HFFc6 (cell line): Measurements from ENCODE around the gene ARL10. TPM values are rescaled to one million over a fixed set of nuclear protein-coding genes. Genes with fewer than 3 reads are reported as not detected.
A peak's percentile ranks its signal among the peaks of the same experiment; 100 is the strongest.

Experiments used
- DNase-seq: peaks from one replicate; pipeline ENCODE4 v3.0.0-alpha.2; 2018
- H3K27ac Mint-ChIP-seq: 2 replicates; pipeline ENCODE4 v1.8.0; 2020; ENCODE audit warnings: mild to moderate bottlenecking, mixed read lengths
- H3K27me3 Mint-ChIP-seq: 2 replicates; pipeline ENCODE4 v1.8.0; 2021; ENCODE audit warnings: mild to moderate bottlenecking, moderate library complexity, mixed read lengths; ENCODE audit not compliant: insufficient read depth
- H3K36me3 Mint-ChIP-seq: 2 replicates; pipeline ENCODE4 v1.8.0; 2021; ENCODE audit warnings: low read depth, mixed read lengths
- H3K4me1 Mint-ChIP-seq: 2 replicates; pipeline ENCODE4 v1.8.0; 2020; ENCODE audit warnings: low read depth, mixed read lengths
- H3K4me3 Mint-ChIP-seq: 2 replicates; pipeline ENCODE4 v1.8.0; 2020; ENCODE audit warnings: mild to moderate bottlenecking, moderate library complexity, mixed read lengths
- H3K9me3 Mint-ChIP-seq: 2 replicates; pipeline ENCODE4 v1.8.0; 2020; ENCODE audit warnings: mild to moderate bottlenecking, mixed read lengths
- CTCF ChIP-seq: fragments of 200-600 bp; sonication (generic); IDR thresholded peaks from 2 replicates; pipeline ENCODE4 v1.5.0; 2021; ENCODE audit warnings: antibody characterized with exemption, mild to moderate bottlenecking
- total RNA-seq, 6 experiments: library from RNA; stranded (reverse); fragmentation: NEBNext Ultra II Directional; extraction: Animal tissue kit (Norgen Biotek cat#: 25700); gene quantifications; 2 replicates in 1 of 6; 3 replicates in 5 of 6; pipeline ENCODE4 v1.2.3, GENCODE V29; 2021

The ARL10 gene
- total RNA-seq, 6 experiments from 2014 or later = 6.6 to 8.9 (median 8.0) TPM

GRCh38 chr5:176410486-176411180 lies 45.3 kb downstream of the ARL10 start:
- H3K27ac Mint-ChIP-seq = no peak overlapping the region
- no peak overlapping the region for H3K4me3 Mint-ChIP-seq
- no peaks in the 10 kb centered on the region for H3K9me3 Mint-ChIP-seq
- H3K4me1 Mint-ChIP-seq = peaks cover 51% of the 10 kb centered on the region
- no peak for TF ChIP-seq CTCF
- H3K36me3 Mint-ChIP-seq = peaks cover 28% of the 10 kb centered on the region
- DNase-seq = no peak
- H3K27me3 Mint-ChIP-seq = no peaks in the 10 kb centered on the region; the same call in none of the 2 replicates

GRCh38 chr5:176412517-176413254 lies 47.4 kb downstream of the ARL10 start:
- Mint-ChIP-seq H3K36me3 (peaks cover 21% of the 10 kb centered on the region), H3K9me3 (no peaks in the 10 kb centered on the region), H3K27ac (peak overlapping the region; percentile 75), H3K4me3 (peak overlapping the region; percentile 94), H3K27me3 (no peaks in the 10 kb centered on the region; the same call in none of the 2 replicates), H3K4me1 (peaks cover 59% of the 10 kb centered on the region)
- no peak for DNase-seq
- TF ChIP-seq CTCF = no peak

- no peak for TF ChIP-seq CTCF
- peaks cover 21% of the 10 kb centered on the region for H3K36me3 Mint-ChIP-seq
- no peaks in the 10 kb centered on the region for H3K9me3 Mint-ChIP-seq
- H3K27ac Mint-ChIP-seq = peak overlapping the region; percentile 75
- DNase-seq = peak; percentile 33
- H3K4me3 Mint-ChIP-seq = peak overlapping the region; percentile 94
- H3K4me1 Mint-ChIP-seq = peaks cover 59% of the 10 kb centered on the region
- peaks cover 1% of the 10 kb centered on the region for H3K27me3 Mint-ChIP-seq
These were observed 47.9 kb downstream of the ARL10 start for GRCh38 chr5:176413255-176413565.

GRCh38 chr5:176413709-176414191 lies 48.5 kb downstream of the ARL10 start:
- no peak for TF ChIP-seq CTCF
- peaks cover 21% of the 10 kb centered on the region for H3K36me3 Mint-ChIP-seq
- no peaks in the 10 kb centered on the region for H3K9me3 Mint-ChIP-seq
- H3K4me3 Mint-ChIP-seq = peak overlapping the region; percentile 94
- peaks cover 1% of the 10 kb centered on the region for H3K27me3 Mint-ChIP-seq
- peaks cover 59% of the 10 kb centered on the region for H3K4me1 Mint-ChIP-seq
- H3K27ac Mint-ChIP-seq = peak overlapping the region; percentile 75
- no peak for DNase-seq

- Mint-ChIP-seq H3K9me3 (no peaks in the 10 kb centered on the region), H3K27me3 (peaks cover 6% of the 10 kb centered on the region), H3K27ac (peak overlapping the region; percentile 84), H3K4me3 (peak overlapping the region; percentile 94), H3K36me3 (peaks cover 20% of the 10 kb centered on the region), H3K4me1 (peaks cover 59% of the 10 kb centered on the region)
- no peak for TF ChIP-seq CTCF
- DNase-seq = no peak
These were observed 49.4 kb downstream of the ARL10 start for GRCh38 chr5:176414704-176415103.
